Heart right ventricle (tissue), 16 donors: ENCODE measurements around the gene DPAGT1. TPM values are rescaled to one million over a fixed set of nuclear protein-coding genes. Genes with fewer than 3 reads are reported as not detected.

Experiments used
- ATAC-seq, 8 donors: fragments of 200-7000 bp; cut with Tn5 transposase; one replicate each; pipeline ENCODE4 v1.9.1; 2020; ENCODE audit warnings: mild to moderate bottlenecking in 8 of 8, moderate library complexity in 8 of 8, moderate number of reproducible peaks in 1 of 8
- DNase-seq, 2 donors: peaks; one replicate each; pipeline ENCODE4 v3.0.0-alpha.2; 2020
- H3K27ac ChIP-seq, 10 donors: fragments of 200-600 bp; sonication (generic) in 2 of 10; one replicate each; pipeline versions ENCODE4 v1.5.0 to v1.8.0; 2020 to 2022; ENCODE audit warnings: mild to moderate bottlenecking in 3 of 10
- H3K27me3 ChIP-seq, 7 donors: fragments of 200-600 bp; one replicate each; pipeline ENCODE4 v1.8.0; 2021 to 2022; ENCODE audit warnings: mild to moderate bottlenecking in 2 of 7
- H3K36me3 ChIP-seq, 9 donors: fragments of 200-600 bp; sonication (generic) in 1 of 9; one replicate each; pipeline versions ENCODE4 v1.5.0 to v1.8.0; 2020 to 2022; ENCODE audit warnings: mild to moderate bottlenecking in 2 of 9
- H3K4me1 ChIP-seq, 9 donors: fragments of 200-600 bp; sonication (generic) in 1 of 9; one replicate each; pipeline versions ENCODE4 v1.5.0 to v1.8.0; 2020 to 2022; ENCODE audit warnings: mild to moderate bottlenecking in 4 of 9
- H3K4me3 ChIP-seq, 10 donors: fragments of 200-600 bp; sonication (generic) in 2 of 10; one replicate each; pipeline versions ENCODE4 v1.5.0 to v1.8.0; 2020 to 2022; ENCODE audit warnings: mild to moderate bottlenecking in 7 of 10, moderate library complexity in 2 of 10
- H3K9me3 ChIP-seq, 11 donors: fragments of 200-600 bp in 10 of 11; sonication (generic) in 2 of 11; one replicate each; pipeline versions ENCODE4 v1.5.0 to v1.8.0; 2013 to 2022; ENCODE audit warnings: mild to moderate bottlenecking in 2 of 11, control low read depth in 1 of 11, moderate library complexity in 1 of 11
- CTCF ChIP-seq, 9 donors: fragments of 200-600 bp; sonication (generic) in 2 of 9; IDR thresholded peaks; one replicate each; pipeline versions ENCODE4 v1.5.0 to v1.8.0; 2021 to 2022; ENCODE audit warnings: antibody characterized with exemption in 9 of 9, mild to moderate bottlenecking in 5 of 9, moderate library complexity in 1 of 9
- WGBS, 2 donors: extraction: QIAGEN DNeasy Blood & Tissue Kit; methylation state at CpG; one replicate each; pipeline ENCODE4 v1.1.7; 2013; ENCODE audit warnings: inconsistent platforms in 1 of 2; 5-methylcytosine and 5-hydroxymethylcytosine counted together
- intact Hi-C, 10 donors: fragments of 100-400 bp; cut with DNase I; formaldehyde crosslinking; loops; one replicate each; pipeline versions ENCODE4 v1.11.1 to v1.14.2; 2022
- polyA plus RNA-seq, 2 donors: library from polyadenylated mRNA; stranded (reverse); fragments of 200-250 nt; gene quantifications; one replicate each; pipeline ENCODE4 v1.2.3, GENCODE V29; 2013
- total RNA-seq, 10 donors: library from RNA; stranded (reverse); fragmentation: NEBNext Ultra II Directional in 3 of 10; extraction: Animal tissue kit (Norgen Biotek cat#: 25700) in 3 of 10; gene quantifications; one replicate each; pipeline versions ENCODE4 v1.2.1 to v1.2.4, GENCODE V29; 2021 to 2023
- donor health status: Arrhythmogenic right ventricular cardiomyopathy.
- donor health status: ischemic (EF 13 %, LVEDD 7.1; RV severe dilation, severe dysfunction).
- donor health status: healthy with polysubstance abuse.
- donor health status: DM: no; HTN: yes; CAD: no.
- donor health status: DM: no; HTN: no; CAD: no.
- donor health status: ischemic (EF 25% LVEDD 6.9; RV normal size, moderate dysfunction).
- donor health status: ischemic (EF 25% LVEDD 5.7; RV mildly dilated, moderate dysfunction).
- donor health status: healthy.
- donor health status: DM: yes; HTN: yes; CAD: no.
- donor health status: Ischemic cardiomyopathy.
- donor health status: ischemic (EF 35%, LVEDD 5.7; RV mildly dilated, moderate dysfunction).
- donor health status: nonischemic (EF 11% LVEDD 7.7; RV severe dilation, severe dysfunction).
- donor health status: DM: yes; HTN: yes; CAD: no.
- donor health status: PGD.
- donor health status: ischemic (EF 29% LVEDD 5.4; RV normal size, mild dysfunction).
- donor health status: nonischemic (EF 23%, LVEDD 6.1; RV moderate dilation, normal function).

DPAGT1 gene
- total and polyA plus RNA-seq, 12 donors: 8.6 to 24.3 (median 16.5) TPM

DNA sequence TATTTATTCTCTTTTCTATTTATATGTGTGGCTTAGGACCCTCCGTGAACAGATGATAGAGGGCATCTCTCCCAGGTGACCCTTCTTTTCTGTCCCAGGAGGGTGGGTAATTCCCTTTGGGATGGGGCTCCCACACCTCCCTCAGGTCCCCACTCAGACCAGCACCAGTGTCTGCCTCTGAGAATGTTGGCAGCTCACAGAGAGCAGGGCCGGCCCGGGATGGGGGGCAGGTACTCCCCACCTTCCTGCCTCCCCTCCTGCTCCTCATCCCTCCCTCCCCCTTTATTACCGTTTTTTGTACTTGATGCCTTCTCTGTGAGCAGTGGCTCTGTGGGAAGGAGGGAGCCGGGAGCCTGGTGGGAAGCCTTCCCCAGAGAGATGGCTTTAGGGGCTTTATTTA, 14.9 kb upstream of the DPAGT1 start:
- WGBS, 2 donors: 69 to 74% methylated on average over 5 of the region's 5 CpGs
- ATAC-seq: no peak
- no peak for DNase-seq

DNA sequence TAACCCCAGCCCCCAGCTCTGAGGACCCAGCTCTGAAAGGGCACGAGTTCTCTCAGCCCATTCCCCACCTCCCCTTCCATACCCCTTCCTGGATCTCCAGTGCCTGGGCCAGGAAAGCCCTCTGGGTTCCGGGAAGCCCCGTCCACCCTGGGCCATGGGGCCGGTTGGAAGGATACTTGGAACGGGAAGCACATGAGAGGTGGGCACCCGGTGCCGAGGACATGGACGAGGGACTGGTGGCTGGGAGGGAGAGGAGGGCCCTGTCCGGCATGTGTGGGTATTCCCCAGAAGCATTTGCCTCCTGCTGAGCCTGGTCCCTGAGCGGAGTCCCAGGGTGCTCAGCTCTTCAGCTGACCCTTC, 14.6 kb upstream of the DPAGT1 start:
- peak in 1 of 8 donors; percentile 5 for ATAC-seq
- 85 to 91% methylated on average over 10 of the region's 10 CpGs for WGBS, 2 donors
- H3K4me3 ChIP-seq: peak overlapping the region in 1 of 10 donors; percentile 35
- TF ChIP-seq CTCF (IDR thresholded peaks at IDR 0.05): no peak
- peaks cover 0 to 30% (median 7%) of the 10 kb centered on the region in 9 donors for H3K4me1 ChIP-seq
- peaks cover 0 to 69% (median 20%) of the 10 kb centered on the region in 9 donors for H3K36me3 ChIP-seq
- H3K9me3 ChIP-seq: no peaks in the 10 kb centered on the region
- H3K27ac ChIP-seq: peak overlapping the region in 6 of 10 donors; percentile 25 to 88 (median 43)
- intact Hi-C loops: no loop called here
- no peak for DNase-seq
- no peaks in the 10 kb centered on the region for H3K27me3 ChIP-seq

More for the DNA sequence above, 14.9 kb upstream of the DPAGT1 start:
- Histone ChIP-seq H3K4me3 (peak overlapping the region in 1 of 10 donors; percentile 35), H3K9me3 (no peaks in the 10 kb centered on the region), H3K4me1 (peaks cover 0 to 30% (median 7%) of the 10 kb centered on the region in 9 donors), H3K27ac (peak overlapping the region in 5 of 10 donors; percentile 25 to 88 (median 47)), H3K36me3 (peaks cover 0 to 66% (median 20%) of the 10 kb centered on the region in 9 donors), H3K27me3 (no peaks in the 10 kb centered on the region)
- intact Hi-C loops: no loop called here
- no peak for TF ChIP-seq CTCF (IDR thresholded peaks at IDR 0.05)

GRCh38 chr11:119115484-119116234, 14.0 kb upstream of the DPAGT1 start:
- peak overlapping the region in 6 of 10 donors; percentile 25 to 88 (median 43) for H3K27ac ChIP-seq
- WGBS, 2 donors: 71% methylated on average over 24 of the region's 24 CpGs
- no peaks in the 10 kb centered on the region for H3K27me3 ChIP-seq
- peaks cover 0 to 75% (median 20%) of the 10 kb centered on the region in 9 donors for H3K36me3 ChIP-seq
- DNase-seq: peak; percentile 47 to 52
- intact Hi-C loops: no loop called here
- H3K4me1 ChIP-seq: peaks cover 0 to 27% (median 3%) of the 10 kb centered on the region in 9 donors
- H3K4me3 ChIP-seq: peak overlapping the region in 2 of 10 donors; percentile 2 to 35
- no peak for TF ChIP-seq CTCF (IDR thresholded peaks at IDR 0.05)
- peak; percentile 35 to 78 (median 54) for ATAC-seq
- no peaks in the 10 kb centered on the region for H3K9me3 ChIP-seq

DNA sequence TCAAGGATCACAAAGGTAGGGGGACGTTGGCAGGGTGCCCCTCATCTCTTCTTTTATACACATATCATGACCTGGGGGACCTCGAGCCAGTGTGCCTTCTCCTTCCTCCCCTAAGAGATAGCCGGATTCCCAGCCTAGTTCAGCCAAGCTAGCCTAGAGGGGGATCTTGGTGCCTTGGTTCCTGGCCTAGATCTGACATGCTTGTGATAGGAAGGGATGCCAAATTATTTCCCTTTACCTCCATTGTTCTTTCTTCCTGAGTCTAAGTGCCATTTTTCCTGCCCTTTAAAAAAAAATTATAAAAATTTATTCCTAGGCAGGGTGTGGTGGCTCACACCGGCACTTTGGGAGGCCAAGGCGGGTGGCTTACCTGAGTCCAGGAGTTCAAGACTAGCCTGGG, 12.7 kb upstream of the DPAGT1 start:
- Histone ChIP-seq H3K36me3 (peaks cover 0 to 84% (median 20%) of the 10 kb centered on the region in 9 donors), H3K4me3 (no peak overlapping the region), H3K27me3 (no peaks in the 10 kb centered on the region), H3K9me3 (no peaks in the 10 kb centered on the region), H3K4me1 (peaks cover 0 to 34% (median 1%) of the 10 kb centered on the region in 9 donors), H3K27ac (peak overlapping the region in 2 of 10 donors; percentile 5 to 88)
- intact Hi-C loops: no loop called here
- ATAC-seq (no peak), DNase-seq (no peak)
- no peak for TF ChIP-seq CTCF (IDR thresholded peaks at IDR 0.05)
- WGBS, 2 donors: 72 to 78% methylated on average over 5 of the region's 5 CpGs
